Measurements from ENCODE around the gene SLCO3A1. TPM values are rescaled to one million over a fixed set of nuclear protein-coding genes. Genes with fewer than 3 reads are reported as not detected.

The SLCO3A1 gene
- total RNA-seq, 2 donors from 2014 or later = 7.2 to 11.4 TPM

- Histone ChIP-seq H3K4me3 (ENCODE audit: low read length) (no peak overlapping the region), H3K27ac (ENCODE audit: low read depth, low read length) (no peak overlapping the region), H3K9me3 (ENCODE audit: control insufficient read depth, low read length) (no peaks in the 10 kb centered on the region), H3K36me3 (ENCODE audit: control insufficient read depth, insufficient read depth, low read length) (no peaks in the 10 kb centered on the region), H3K9ac (ENCODE audit: extremely low read depth, low read length, poor library complexity, severe bottlenecking) (no peak overlapping the region), H3K4me1 (ENCODE audit: control insufficient read depth, insufficient read depth, low read length) (peaks cover 7% of the 10 kb centered on the region), H3K27me3 (ENCODE audit: control insufficient read depth, insufficient read depth, low read length, poor library complexity, severe bottlenecking) (no peaks in the 10 kb centered on the region)
- Mint-ChIP-seq H3K27ac (no peak overlapping the region), H3K4me1 (peaks cover 28% of the 10 kb centered on the region), H3K36me3 (ENCODE audit: low read depth) (no peaks in the 10 kb centered on the region), H3K4me3 (no peak overlapping the region), H3K9me3 (no peaks in the 10 kb centered on the region), H3K27me3 (ENCODE audit: insufficient read depth) (no peaks in the 10 kb centered on the region)
- no peak for DNase-seq
- TF ChIP-seq CTCF (conservative IDR thresholded peaks at IDR 0.05) = no peak
- WGBS, 2 experiments (ENCODE audit: insufficient coverage in 1 of 2, insufficient read length in 1 of 2) = 93 to 96% methylated on average over 5 to 8 of the region's 8 CpGs
These were observed 313.4 kb downstream of the SLCO3A1 start for GRCh38 chr15:92166751-92167405.

- H3K27ac Mint-ChIP-seq = no peak overlapping the region
These were observed 313.9 kb downstream of the SLCO3A1 start for GRCh38 chr15:92167451-92167850.

GRCh38 chr15:92168066-92168683, 314.7 kb downstream of the SLCO3A1 start:
- H3K4me1 ChIP-seq (ENCODE audit: control insufficient read depth, insufficient read depth, low read length) = peaks cover 7% of the 10 kb centered on the region
- H3K9me3 ChIP-seq (ENCODE audit: control insufficient read depth, low read length) = no peaks in the 10 kb centered on the region
- TF ChIP-seq CTCF (conservative IDR thresholded peaks at IDR 0.05) = no peak
- no peaks in the 10 kb centered on the region for H3K27me3 Mint-ChIP-seq (ENCODE audit: insufficient read depth)
- H3K4me3 Mint-ChIP-seq = no peak overlapping the region
- H3K27me3 ChIP-seq (ENCODE audit: control insufficient read depth, insufficient read depth, low read length, poor library complexity, severe bottlenecking) = no peaks in the 10 kb centered on the region
- DNase-seq = no peak
- no peak overlapping the region for H3K27ac ChIP-seq (ENCODE audit: low read depth, low read length)
- H3K27ac Mint-ChIP-seq = no peak overlapping the region
- no peaks in the 10 kb centered on the region for H3K36me3 Mint-ChIP-seq (ENCODE audit: low read depth)
- no peak overlapping the region for H3K9ac ChIP-seq (ENCODE audit: extremely low read depth, low read length, poor library complexity, severe bottlenecking)
- peaks cover 28% of the 10 kb centered on the region for H3K4me1 Mint-ChIP-seq
- H3K36me3 ChIP-seq (ENCODE audit: control insufficient read depth, insufficient read depth, low read length) = no peaks in the 10 kb centered on the region
- H3K4me3 ChIP-seq (ENCODE audit: low read length) = no peak overlapping the region
- WGBS, 2 experiments (ENCODE audit: insufficient coverage in 1 of 2, insufficient read length in 1 of 2) = 96 to 97% methylated on average over 5 of the region's 5 CpGs
- no peaks in the 10 kb centered on the region for H3K9me3 Mint-ChIP-seq

More at GRCh38 chr15:92167451-92167850, 313.9 kb downstream of the SLCO3A1 start:
- Histone ChIP-seq H3K4me3 (ENCODE audit: low read length) (no peak overlapping the region), H3K27ac (ENCODE audit: low read depth, low read length) (no peak overlapping the region), H3K36me3 (ENCODE audit: control insufficient read depth, insufficient read depth, low read length) (no peaks in the 10 kb centered on the region), H3K4me1 (ENCODE audit: control insufficient read depth, insufficient read depth, low read length) (peaks cover 7% of the 10 kb centered on the region), H3K27me3 (ENCODE audit: control insufficient read depth, insufficient read depth, low read length, poor library complexity, severe bottlenecking) (no peaks in the 10 kb centered on the region), H3K9ac (ENCODE audit: extremely low read depth, low read length, poor library complexity, severe bottlenecking) (no peak overlapping the region), H3K9me3 (ENCODE audit: control insufficient read depth, low read length) (no peaks in the 10 kb centered on the region)
- H3K36me3 Mint-ChIP-seq (ENCODE audit: low read depth) = no peaks in the 10 kb centered on the region
- H3K27me3 Mint-ChIP-seq (ENCODE audit: insufficient read depth) = no peaks in the 10 kb centered on the region
- no peak for DNase-seq
- no peak for TF ChIP-seq CTCF (conservative IDR thresholded peaks at IDR 0.05)
- WGBS, 2 experiments (ENCODE audit: insufficient coverage in 1 of 2, insufficient read length in 1 of 2) = 93 to 100% methylated on average over 6 to 7 of the region's 7 CpGs
- H3K4me1 Mint-ChIP-seq = peaks cover 28% of the 10 kb centered on the region
- H3K4me3 Mint-ChIP-seq = no peak overlapping the region
- no peaks in the 10 kb centered on the region for H3K9me3 Mint-ChIP-seq

All from endodermal cell (in vitro differentiated cells).